ENCODE measurements around the gene COL12A1. TPM values are rescaled to one million over a fixed set of nuclear protein-coding genes. Genes with fewer than 3 reads are reported as not detected.

COL12A1 gene
- total and polyA plus RNA-seq, 2 of the 13 experiments (the other 11 are each of a cell fraction or from before 2014, with no cell fraction given) = 0.02 TPM; not detected in 1

DNA sequence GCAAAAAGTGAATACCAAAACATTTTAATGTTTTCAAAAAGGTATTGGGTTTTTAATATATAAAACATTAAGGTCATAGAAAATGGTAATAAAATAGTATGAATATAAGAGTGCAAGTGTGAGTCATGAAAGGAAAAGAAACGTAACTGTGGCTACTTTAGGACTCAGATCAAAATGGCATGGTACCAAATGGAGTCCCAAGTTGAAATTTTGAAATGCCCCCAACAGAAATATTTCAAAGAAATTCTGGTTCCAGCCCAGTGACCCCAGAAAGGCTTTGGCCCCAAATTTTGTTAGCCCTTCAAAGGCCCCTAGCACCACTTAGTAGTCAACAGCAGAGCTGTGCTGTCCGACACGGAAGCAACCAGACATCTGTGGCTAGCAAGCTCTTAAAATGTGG, 6.0 kb downstream of the COL12A1 start (continued):
- TF ChIP-seq, protein P1, sequence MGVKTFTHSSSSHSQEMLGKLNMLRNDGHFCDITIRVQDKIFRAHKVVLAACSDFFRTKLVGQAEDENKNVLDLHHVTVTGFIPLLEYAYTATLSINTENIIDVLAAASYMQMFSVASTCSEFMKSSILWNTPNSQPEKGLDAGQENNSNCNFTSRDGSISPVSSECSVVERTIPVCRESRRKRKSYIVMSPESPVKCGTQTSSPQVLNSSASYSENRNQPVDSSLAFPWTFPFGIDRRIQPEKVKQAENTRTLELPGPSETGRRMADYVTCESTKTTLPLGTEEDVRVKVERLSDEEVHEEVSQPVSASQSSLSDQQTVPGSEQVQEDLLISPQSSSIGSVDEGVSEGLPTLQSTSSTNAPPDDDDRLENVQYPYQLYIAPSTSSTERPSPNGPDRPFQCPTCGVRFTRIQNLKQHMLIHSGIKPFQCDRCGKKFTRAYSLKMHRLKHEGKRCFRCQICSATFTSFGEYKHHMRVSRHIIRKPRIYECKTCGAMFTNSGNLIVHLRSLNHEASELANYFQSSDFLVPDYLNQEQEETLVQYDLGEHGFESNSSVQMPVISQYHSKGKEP (CRISPR knock-in tag; IDR thresholded peaks at IDR 0.05) = no peak

DNA sequence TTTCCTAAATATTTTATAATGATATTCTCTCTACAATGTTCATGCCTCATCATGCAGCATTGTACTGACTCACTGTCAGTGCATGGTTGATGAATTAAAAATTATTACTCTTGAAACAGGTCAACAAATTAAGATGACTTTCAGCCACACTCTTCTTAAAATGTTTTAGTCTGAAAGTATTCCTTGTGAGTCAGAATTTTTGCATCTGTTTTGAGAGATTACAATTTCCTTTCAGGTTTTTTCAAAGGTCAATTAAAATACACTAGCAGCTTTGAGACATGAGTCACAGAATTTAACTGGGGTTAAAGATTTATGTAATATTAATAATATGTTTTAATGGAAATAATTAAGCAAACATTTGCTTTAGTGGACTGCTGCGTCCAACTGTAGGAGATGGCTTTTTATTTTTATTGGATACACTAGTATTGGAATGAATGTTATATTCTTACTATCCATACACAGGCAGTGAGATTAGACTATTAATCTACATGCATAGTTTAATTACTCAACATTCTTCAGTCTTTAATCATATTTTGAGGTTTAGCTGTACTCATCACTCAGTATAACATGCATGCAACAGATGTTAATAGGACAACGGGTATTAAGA, 9.7 kb downstream of the COL12A1 start:
- no peaks in the 10 kb centered on the region for H4K20me1 ChIP-seq (ENCODE audit: insufficient read depth, low read length)
- H3K36me3 ChIP-seq (replicated peaks in 1 of 2; ENCODE audit: control insufficient read depth in 1 of 2, insufficient read depth in 2 of 2, low read length in 2 of 2) = no peaks in the 10 kb centered on the region
- intact Hi-C loops (cut with micrococcal nuclease; ENCODE audit: unreplicated experiment) = no loop called here
- no peak for FAIRE-seq
- H3K27ac ChIP-seq (ENCODE audit: extremely low read length, insufficient read depth, low read length) = no peak overlapping the region
- in situ Hi-C loops (cut with HindIII; ENCODE audit: extremely low pct_ligation_motif_present, low pct_unique_long_range_greater_than_20kb) = no loop called here
- CTCF ChIA-PET (ENCODE audit: low intra/inter-chr PET ratio, low total read pairs) = no interaction called here
- no peak overlapping the region for H3K4me3 ChIP-seq (replicated peaks in 1 of 3; ENCODE audit: insufficient read depth in 1 of 3, low read depth in 2 of 3, low read length in 3 of 3)
- no peak overlapping the region for H3K9ac ChIP-seq (ENCODE audit: insufficient read depth, low read depth, low read length)
- no peak for DNase-seq (ENCODE audit: low spot score)
- no peak overlapping the region for H2AFZ ChIP-seq (ENCODE audit: low read length)
- H3K27me3 ChIP-seq (ENCODE audit: control insufficient read depth in 1 of 2, insufficient read depth in 2 of 2, low read length in 2 of 2) = no peaks in the 10 kb centered on the region
- H3K4me1 ChIP-seq (ENCODE audit: insufficient read depth, low read length) = no peaks in the 10 kb centered on the region
- 0% methylated on average over 2 of the region's 2 CpGs for WGBS (ENCODE audit: low lambda C conversion rate)
- ATAC-seq = no peak
- H3K9me3 ChIP-seq (ENCODE audit: low read length) = no peaks in the 10 kb centered on the region
- no peaks in the 10 kb centered on the region for H3K79me2 ChIP-seq (ENCODE audit: insufficient read depth, low read length)
- H3K4me2 ChIP-seq (ENCODE audit: low read depth, low read length) = no peak overlapping the region
- POLR2A ChIA-PET = no interaction called here
- BruUV-seq (replicated peaks) = no TSS peak
- TF ChIP-seq MZF1 (CRISPR knock-in tag; IDR thresholded peaks at IDR 0.05; ENCODE audit: borderline replicate concordance) (no peak), ZNF737 (CRISPR knock-in tag; IDR thresholded peaks at IDR 0.05; ENCODE audit: borderline replicate concordance) (no peak), GTF3A (CRISPR knock-in tag; conservative IDR thresholded peaks at IDR 0.05) (no peak), ZNF496 (CRISPR knock-in tag; IDR thresholded peaks at IDR 0.05; ENCODE audit: insufficient replicate concordance) (no peak), NBN (conservative IDR thresholded peaks at IDR 0.05) (no peak), NFE2 (CRISPR knock-in tag; IDR thresholded peaks at IDR 0.05) (no peak), RARG (CRISPR knock-in tag; IDR thresholded peaks at IDR 0.05; ENCODE audit: low read depth) (no peak), ARNT (IDR thresholded peaks at IDR 0.05) (no peak), HNRNPLL (IDR thresholded peaks at IDR 0.05; ENCODE audit: low read depth, low read length, poor library complexity, severe bottlenecking) (no peak)
- TF ChIP-seq, protein P2, sequence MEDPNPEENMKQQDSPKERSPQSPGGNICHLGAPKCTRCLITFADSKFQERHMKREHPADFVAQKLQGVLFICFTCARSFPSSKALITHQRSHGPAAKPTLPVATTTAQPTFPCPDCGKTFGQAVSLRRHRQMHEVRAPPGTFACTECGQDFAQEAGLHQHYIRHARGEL (CRISPR knock-in tag; IDR thresholded peaks at IDR 0.05) = no peak
- TF ChIP-seq, protein P3, sequence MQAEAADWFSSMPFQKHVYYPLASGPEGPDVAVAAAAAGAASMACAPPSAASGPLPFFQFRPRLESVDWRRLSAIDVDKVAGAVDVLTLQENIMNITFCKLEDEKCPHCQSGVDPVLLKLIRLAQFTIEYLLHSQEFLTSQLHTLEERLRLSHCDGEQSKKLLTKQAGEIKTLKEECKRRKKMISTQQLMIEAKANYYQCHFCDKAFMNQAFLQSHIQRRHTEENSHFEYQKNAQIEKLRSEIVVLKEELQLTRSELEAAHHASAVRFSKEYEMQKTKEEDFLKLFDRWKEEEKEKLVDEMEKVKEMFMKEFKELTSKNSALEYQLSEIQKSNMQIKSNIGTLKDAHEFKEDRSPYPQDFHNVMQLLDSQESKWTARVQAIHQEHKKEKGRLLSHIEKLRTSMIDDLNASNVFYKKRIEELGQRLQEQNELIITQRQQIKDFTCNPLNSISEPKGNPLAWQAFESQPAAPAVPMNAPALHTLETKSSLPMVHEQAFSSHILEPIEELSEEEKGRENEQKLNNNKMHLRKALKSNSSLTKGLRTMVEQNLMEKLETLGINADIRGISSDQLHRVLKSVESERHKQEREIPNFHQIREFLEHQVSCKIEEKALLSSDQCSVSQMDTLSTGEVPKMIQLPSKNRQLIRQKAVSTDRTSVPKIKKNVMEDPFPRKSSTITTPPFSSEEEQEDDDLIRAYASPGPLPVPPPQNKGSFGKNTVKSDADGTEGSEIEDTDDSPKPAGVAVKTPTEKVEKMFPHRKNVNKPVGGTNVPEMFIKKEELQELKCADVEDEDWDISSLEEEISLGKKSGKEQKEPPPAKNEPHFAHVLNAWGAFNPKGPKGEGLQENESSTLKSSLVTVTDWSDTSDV (CRISPR knock-in tag; IDR thresholded peaks at IDR 0.05) = no peak
- TF ChIP-seq, protein P4, sequence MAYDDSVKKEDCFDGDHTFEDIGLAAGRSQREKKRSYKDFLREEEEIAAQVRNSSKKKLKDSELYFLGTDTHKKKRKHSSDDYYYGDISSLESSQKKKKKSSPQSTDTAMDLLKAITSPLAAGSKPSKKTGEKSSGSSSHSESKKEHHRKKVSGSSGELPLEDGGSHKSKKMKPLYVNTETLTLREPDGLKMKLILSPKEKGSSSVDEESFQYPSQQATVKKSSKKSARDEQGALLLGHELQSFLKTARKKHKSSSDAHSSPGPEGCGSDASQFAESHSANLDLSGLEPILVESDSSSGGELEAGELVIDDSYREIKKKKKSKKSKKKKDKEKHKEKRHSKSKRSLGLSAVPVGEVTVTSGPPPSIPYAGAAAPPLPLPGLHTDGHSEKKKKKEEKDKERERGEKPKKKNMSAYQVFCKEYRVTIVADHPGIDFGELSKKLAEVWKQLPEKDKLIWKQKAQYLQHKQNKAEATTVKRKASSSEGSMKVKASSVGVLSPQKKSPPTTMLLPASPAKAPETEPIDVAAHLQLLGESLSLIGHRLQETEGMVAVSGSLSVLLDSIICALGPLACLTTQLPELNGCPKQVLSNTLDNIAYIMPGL (CRISPR knock-in tag; IDR thresholded peaks at IDR 0.05; ENCODE audit: borderline replicate concordance in 1 of 2, low read depth in 1 of 2) = no peak
